Measurements from ENCODE around the gene PAPSS2.

- TF ChIP-seq EZH2 (IDR thresholded peaks at IDR 0.05; ENCODE audit: insufficient read depth, poor library complexity, severe bottlenecking) (no peak), EZH2phosphoT487 (IDR thresholded peaks at IDR 0.05; ENCODE audit: insufficient read depth, low read depth) (no peak)
Observed at GRCh38 chr10:87724789-87725188, 65.1 kb downstream of the PAPSS2 start.

All from GM23248 (cell line).